ENCODE results near the gene TRERF1.
A peak's percentile ranks its signal among the peaks of the same experiment; 100 is the strongest.

TRERF1 gene

DNA sequence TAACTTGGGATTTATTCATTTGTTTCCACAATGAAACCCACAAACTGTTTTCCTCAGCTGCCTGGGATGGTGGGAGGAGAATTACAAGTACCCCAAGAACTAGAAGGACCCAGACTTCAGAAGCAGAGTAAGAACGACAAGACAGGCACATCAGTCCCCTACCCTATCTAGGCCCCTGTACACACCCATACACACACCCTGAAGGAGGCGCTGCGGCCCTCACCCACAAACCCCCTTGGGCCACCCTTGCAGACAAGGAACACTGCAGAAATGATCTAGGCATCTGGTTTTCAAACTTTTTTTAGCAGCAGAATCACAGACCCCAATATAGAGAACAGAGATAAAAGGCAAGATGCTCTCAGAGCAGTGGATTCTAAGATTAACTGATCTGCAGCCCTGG lies 55.0 kb downstream of the TRERF1 start:
- DNase-seq (ENCODE audit: low spot score) = no peak
- no peak for FAIRE-seq

DNA sequence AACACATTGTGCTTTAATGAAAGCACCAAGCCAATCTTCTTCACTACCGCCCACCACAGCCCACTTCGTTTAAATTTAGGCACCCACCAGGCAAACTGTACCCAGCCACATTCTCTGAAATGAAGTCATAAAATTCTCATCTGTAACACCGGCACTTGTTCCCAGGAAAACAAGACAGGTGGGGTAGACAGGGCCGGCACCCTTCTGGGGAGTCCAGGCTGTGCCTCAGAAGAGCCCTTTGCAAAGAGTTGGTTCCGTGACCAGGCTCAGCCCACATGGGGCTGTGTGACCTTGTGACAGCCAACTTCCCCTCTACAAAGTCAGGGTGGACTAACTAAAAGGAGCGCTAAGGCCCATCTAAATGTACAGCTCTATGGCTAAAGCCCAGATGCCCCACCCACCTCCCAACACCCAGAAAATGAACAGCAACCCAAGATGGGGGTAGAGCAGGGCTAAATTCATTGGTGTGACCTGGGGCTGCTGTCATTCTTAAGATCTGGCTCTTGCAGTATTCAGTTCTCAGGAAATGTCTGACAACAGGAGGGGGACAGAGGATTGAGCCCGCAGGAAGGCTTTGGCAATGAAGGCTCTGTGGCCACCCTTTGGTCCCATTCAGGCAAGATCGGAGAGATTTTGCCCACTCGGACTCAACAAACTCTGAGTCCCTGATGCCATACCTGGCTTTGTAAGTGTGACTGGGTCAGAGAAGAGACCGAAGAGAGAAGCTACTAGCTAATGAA lies 56.7 kb downstream of the TRERF1 start:
- DNase-seq (ENCODE audit: low spot score) (no peak), FAIRE-seq (no peak)

DNA sequence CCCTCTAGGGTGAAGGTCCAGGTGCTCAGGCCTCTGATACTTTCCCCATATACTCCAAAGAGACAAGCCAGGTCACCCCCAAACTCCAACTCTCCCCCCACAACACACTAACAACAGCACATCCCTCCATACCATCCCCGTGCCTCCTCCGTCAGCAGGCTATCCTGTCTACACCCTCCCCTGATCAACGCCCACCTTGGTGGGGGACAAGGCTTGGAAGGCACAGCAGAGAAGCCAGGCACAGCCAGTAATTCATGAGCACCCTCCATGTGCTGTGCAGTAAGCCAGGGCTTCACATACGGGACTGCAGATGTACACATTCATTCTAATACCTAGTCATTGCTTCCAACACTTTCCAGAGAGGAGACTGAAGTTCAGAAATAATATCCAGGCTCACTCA lies 57.6 kb downstream of the TRERF1 start:
- DNase-seq (ENCODE audit: low spot score) (no peak), FAIRE-seq (no peak)

DNA sequence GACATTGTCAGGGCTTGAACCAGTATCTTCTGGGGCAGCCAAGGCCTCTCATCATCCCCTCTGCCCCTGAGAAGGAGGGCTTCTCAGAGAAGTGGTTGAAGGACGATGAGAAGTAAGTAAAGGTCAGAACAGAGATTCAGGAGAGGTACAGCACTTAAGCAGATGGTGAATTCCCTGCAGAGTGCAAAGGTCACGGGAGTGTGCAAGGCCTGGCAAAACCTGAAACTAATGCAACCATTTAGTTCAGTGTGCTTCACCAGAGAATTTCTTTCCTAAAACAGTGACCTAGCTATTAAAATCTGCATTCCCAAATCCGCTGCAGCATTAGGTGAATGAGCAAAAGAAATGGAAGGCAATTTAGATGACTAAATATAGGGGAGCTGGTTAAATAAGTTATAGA lies 58.4 kb downstream of the TRERF1 start:
- DNase-seq (ENCODE audit: low spot score) (no peak), FAIRE-seq (no peak)

DNA sequence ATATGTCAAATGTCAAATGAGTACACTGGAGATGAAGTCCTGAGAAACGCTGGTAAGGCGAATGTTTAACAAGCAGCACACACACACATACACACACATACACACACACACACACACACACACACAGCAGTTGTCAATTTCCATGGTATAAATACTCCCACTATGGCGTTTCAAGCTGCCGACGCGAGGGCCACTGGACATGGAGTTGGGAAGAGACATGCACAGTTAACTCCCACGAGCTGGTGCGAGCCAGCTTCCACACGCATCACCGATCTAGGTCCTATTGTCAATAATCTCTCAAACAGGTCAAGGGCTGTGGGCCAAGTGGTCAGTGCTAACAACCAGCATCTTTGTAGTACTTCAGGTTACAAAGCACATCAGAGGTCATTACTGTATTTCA lies 58.9 kb downstream of the TRERF1 start:
- no peak for DNase-seq (ENCODE audit: low spot score)
- no peak for FAIRE-seq

DNA sequence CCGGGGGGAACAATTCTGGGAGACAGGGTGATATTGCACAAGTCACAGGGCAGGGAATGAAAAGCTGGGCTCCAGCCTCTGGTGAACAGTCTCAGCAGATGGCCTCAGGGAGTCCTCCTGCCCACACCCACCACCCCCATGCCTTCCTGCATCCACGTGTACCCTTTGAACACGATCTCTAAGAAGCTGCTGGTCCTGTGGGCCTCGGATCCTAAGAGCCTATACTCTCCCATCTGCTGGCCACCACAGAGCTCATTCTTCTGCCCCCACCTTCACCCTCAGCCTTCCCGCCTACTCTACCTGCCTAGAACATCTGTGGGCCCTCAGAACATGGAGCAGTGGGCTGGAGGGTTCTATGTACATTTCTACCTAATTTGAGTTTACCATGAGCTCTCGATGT lies 60.3 kb downstream of the TRERF1 start:
- FAIRE-seq = no peak

DNA sequence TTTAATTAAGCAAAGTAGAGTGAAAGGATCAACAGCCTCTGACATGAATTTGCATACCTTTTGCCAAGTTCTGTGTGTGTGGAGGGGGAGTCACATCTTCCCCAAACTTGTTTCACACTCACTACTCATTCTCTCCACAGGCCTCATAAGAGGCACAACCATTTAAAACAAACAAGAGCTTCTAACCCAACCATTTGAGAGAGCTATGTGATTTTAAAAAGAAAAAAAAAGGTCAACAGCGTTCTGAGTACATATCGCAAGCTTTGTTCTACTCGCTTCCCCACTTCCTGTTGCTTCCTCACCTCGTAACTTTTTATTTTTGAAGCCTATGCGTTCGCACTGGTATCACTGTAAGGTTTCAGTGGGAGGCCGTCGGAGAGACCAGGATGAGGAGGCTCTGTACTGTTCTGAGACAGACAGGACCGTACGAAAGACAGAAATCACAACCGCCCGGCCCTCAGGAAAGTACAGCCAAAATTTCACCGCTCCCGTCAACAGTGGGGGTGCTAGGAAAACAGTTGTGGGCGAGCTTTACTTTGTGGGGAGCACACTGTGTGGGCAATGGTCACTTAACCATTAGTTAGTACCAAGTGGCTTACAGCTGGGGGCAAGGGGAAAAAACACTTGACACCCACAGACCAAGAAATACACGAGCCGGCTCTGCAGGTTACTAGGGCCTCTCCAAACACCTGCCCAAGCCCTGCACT lies 61.3 kb downstream of the TRERF1 start:
- FAIRE-seq = no peak
- no peak for DNase-seq (ENCODE audit: low spot score)

More for the DNA sequence above, 60.3 kb downstream of the TRERF1 start:
- no peak for DNase-seq (ENCODE audit: low spot score)

DNA sequence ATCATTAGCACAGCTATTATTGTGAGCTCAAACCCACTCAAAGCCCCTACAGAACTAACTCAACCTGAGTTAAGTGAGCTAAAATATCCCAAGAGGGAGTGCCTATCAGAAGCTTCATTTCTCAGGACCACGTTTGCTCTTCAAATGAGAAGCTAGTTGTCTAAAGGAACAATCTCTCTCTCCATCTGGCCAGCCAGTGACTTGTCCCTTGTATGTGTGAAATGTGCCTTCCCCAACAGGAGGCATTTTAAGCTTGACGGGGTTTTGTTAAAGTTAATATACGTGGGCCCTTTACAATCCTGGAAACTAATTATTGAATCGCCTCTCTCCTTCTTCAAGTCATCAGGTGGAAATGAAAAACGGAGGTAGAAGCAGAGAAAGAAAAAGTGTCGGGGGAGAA lies 62.0 kb downstream of the TRERF1 start:
- DNase-seq (ENCODE audit: low spot score) (no peak), FAIRE-seq (no peak)

DNA sequence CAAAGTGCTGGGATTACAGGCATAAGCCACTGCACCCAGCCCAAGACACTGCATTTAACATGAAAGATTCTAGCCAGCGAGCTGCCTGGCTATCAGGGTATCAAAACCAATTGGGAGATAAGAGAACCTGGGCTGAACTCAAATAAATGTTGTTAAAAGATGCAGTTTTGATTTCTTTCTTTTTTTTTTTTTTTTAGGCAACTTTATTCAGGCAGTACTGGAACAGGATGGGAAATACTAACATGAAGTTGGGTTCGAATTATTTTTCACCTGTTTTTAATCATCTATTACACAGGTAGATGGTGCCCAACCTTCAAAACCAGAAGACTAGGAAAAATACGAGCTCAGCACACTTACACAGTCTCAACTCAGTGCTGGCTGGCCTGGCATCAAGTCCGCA lies 63.7 kb downstream of the TRERF1 start:
- DNase-seq (ENCODE audit: low spot score) = no peak

DNA sequence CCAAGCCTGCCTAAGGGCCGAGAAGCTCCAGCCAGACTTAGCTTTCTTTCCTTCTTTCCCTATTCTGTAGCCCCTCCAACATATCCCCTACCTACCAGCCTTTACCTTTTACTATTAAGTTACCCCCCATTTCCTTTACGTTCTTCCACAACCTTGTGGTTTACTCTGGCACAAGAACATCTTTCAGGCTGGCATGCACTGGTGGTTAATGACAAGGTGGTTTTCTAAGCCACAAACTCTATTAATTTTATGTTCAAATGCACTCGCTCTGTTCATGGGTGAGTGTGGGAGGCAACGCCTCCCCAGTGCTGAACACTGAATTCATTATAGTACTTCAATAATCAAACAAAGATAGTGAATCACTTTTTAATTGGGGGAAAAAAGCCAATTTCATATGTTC lies 64.4 kb downstream of the TRERF1 start:
- FAIRE-seq (peak; percentile 45), DNase-seq (ENCODE audit: low spot score) (no peak)

More for the DNA sequence above, 63.7 kb downstream of the TRERF1 start:
- no peak for FAIRE-seq

DNA sequence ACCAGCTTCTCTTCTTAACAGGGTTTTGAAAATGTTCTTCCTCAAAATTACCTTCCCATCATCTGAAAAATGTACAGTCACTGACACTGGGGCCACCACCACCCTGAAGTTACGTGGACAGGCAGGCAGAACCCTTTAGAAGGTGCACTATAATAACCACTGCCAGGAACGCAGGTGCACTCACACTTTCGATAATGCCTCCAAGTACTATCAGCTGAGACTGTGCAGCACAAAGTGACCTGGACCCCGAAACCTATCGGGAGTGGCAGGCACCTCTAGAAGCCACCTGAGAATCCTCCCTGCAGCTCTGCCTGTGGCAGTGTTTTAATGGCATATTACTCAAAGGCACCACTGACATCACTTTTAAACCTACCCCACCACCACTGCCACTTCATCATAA lies 66.4 kb downstream of the TRERF1 start:
- FAIRE-seq = no peak
- no peak for DNase-seq (ENCODE audit: low spot score)

DNA sequence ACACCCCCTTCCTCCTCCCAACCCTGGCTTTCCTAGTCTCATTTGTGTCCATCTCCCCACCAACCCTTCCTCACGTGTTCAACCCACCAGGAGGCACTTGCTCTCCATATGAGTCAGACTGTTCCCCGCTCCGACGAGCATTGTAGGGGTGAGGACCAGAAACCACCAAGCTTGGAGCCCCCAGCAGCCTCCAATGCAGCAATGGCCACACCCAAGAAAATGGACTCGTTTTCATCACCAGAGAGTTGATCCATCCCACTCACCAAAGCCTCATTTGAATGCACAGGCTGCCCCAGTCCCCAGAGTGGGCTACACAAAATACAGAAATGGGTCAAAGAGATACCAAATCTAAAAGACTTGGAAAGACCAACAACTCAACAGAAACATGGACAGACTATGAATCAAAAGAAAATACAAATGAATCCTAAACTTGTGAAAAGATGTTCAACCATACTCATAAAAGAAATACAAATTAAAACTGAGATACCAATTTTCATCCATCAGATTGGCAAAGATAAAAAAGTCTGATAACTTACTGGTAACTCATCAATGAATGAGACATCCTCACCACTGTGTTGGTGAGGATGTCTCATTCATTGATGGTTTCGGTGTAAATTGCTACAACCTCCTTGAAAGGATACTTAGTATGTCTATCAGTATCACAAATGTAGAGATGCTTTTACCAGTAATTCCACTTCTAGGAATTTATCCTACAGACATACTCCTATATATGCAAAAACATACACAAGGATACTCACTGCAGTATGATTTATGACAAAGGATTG lies 68.1 kb downstream of the TRERF1 start:
- DNase-seq (ENCODE audit: low spot score) (no peak), FAIRE-seq (no peak)

DNA sequence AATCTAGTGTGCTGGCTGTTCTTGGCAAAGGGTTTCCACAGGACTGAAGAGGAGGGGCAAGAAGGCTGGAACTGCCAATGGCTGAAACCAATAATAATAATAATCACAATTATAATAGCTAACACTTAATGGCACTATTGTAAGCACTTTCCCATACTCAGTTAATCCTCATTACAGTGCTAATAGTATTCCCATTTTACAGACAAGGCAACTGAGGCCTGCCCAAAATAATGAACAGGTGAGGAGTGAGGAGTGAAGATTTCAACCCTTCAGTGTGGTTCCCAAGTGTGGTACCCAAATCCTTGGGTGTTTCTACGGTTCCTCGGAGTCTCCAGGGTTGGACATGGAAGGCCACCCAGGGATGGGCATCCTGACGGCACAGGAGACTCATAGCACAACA lies 69.9 kb downstream of the TRERF1 start:
- FAIRE-seq (no peak), DNase-seq (ENCODE audit: low spot score) (no peak)

DNA sequence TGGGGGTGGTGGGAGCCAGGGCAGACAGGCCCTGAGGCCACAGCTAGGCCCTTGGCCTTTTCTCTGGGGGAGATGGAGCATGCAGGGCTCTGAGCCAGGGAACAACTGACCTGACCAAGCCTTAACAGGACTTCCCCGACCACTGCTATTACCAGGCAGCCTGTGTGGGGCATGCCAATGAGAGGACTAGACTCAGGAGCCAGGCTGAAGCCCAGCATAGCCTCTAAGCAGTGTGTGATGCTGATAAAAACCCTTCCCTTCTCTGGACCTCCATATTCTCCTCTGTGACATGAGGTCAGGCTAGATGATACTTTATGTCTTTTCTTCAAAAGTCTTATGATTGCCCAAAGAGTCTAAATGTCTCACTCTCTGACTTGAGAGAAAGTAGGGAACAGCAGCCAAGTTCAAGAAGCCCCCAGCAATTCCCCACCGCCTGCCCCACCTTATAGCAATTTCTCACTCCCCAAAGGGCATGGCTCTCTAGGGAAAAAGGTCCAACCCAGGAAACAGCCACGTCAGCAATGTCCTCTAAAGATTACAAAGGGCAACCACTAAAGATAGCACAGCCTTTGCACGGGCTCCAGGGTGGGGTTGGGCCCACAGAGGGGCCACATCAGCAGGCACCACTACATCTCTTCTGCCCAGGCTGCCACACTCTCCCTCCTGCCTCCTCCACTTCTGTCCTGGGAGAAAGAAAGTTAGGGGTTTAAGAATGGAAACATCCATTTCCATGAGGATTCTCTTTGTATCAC lies 71.3 kb downstream of the TRERF1 start:
- FAIRE-seq (no peak), DNase-seq (ENCODE audit: low spot score) (no peak)

DNA sequence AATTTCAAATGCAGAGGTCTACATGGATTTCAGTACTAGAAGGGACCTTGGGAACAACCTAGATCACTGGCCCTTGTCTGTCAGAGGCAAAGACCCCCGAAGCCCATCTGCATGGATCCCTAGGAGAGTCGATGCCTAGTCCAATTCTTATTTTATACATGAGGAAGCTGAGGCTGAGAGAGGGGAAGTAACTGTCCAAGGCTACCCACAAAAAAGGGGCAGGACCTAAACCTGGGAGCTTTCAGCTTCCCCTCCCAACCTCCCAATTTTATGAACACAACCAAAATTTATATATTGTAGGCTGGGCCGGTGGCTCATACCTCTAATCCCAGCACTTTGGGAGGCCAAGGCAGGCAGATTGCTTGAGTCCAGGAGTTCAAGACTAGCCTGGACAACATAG lies 73.2 kb downstream of the TRERF1 start:
- DNase-seq (ENCODE audit: low spot score) (no peak), FAIRE-seq (no peak)

DNA sequence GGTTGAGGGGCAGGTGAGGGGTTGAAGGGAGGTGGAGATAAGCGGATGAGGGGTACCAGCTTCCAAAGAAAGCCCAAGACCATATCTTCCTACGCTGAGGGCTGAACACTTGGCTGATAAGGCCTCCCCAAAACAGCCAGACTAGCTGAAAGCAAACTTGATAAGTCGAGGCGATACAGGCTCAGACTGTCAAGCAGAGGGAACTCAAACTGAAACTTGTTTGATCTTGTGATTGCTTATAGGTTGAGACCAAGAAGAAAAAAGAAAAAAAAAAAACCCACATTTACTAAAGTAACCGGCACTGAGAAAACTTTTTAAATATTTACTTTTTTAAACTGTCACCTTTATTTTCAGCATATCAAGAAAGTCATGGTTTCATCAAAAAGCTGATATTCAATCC lies 73.6 kb downstream of the TRERF1 start:
- DNase-seq (ENCODE audit: low spot score) (no peak), FAIRE-seq (no peak)

DNA sequence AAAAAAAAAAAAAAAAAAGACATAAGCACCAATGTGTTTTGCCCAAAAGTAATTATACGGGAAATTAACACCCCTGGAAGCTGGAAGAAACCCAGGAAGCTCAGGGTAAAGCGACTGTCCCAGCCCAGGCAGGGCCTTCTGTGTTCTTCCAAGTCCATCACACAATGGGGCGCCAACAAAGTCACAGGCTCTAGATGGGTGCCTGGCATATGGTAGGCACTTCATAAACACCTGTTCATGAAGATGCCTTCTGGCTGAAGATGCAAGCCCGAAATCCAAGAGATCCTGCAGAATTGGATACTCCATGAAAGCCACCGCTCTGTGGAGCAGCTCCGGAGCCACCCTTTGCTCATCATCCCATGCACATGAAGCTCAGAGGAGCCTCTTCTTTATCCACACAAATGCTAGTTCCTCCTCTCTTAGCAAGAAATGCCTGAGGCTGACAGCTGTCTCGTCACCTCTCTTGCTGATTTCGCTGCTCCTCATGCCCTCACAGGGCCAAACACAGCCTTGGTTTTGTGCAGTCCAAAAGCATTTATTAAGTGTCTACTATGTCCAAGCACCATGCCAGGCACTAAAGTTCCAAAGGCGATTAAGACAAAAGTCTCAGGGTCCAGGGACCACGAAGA lies 76.6 kb downstream of the TRERF1 start:
- no peak for DNase-seq (ENCODE audit: low spot score)
- FAIRE-seq = no peak

DNA sequence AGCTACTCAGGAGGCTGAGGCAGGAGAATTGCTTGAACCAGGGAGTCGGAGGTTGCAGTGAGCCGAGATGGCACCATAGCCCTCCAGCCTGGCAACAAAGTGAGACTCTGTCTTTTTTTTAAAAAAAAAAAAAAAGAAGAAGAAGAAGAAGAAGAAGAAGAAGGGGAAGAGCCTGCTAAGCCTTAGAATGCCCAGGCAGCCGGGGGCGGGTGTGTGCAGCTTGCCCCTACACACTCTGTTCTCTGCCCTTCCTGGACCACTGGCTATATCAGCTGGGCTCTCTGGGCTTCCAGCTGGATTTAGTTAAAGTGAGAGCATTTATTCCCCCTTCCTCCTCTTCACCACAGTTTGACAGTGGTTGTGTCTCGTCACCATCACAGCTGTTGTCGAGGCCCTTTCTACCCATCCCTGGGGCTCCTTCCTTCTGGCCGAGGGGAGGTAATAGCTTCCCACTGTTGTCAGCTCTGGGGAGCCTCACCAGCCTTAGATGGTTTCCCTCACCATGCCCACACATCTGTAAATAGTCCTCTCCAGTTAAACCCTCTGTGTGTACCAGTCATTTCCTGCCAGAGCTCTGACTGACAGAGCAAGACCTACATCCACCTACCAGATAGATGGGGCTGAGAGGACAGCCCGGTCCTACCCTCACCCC lies 77.6 kb downstream of the TRERF1 start:
- FAIRE-seq (no peak), DNase-seq (ENCODE audit: low spot score) (no peak)

DNA sequence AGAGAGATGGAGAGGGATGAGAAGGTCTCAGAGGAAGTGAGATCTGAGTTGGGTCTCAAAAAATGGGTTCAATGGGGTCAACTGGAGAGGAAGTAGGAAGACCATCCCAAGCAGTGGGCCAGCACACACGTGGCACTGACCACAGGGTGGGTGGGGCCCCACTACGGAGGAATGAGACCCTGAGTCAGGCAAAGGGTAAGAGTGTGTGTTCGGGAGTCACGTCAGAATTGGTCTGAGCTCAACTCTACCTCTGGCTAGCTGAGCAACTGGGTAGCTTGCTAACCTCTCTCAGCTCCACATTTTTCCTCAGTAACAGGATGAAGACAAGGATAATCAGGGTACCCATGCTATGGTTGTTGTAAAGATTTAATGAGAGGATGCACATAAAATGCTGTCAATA lies 79.0 kb downstream of the TRERF1 start:
- DNase-seq (ENCODE audit: low spot score) = no peak
- FAIRE-seq = no peak

DNA sequence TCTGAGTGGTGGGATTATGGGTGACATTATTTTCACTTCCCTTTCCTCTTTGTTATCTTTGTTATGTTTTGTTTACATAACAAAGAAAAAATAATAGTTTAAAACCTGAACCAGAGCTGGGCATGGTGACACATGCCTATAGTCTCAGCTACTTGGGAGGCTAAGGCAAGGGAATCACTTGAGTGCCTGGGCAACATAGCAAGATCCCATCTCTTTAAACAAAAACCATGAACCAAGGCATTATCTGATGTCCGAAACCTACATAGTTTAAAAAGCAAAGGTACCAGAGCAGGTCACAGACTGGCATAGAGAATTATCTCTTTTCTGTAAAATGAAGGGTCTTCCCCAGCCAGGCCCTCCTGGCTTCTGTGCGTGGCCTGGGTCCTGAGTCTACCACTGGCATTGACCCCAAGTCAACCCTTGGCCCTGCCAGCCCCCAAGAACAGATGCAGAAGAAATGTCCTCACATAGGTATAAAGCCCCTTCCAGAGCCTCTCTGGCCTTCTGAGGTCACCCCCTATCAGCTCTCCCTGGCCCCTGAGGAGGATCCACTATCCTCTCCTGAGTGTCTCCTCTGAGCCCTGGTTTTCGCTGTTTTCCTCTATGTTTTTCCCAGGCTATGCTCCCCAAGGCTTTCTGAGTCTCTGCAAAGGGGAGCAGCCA lies 81.3 kb downstream of the TRERF1 start:
- DNase-seq (ENCODE audit: low spot score) (no peak), FAIRE-seq (no peak)
